ENCODE data around the gene RAB15.

The RAB15 gene

GRCh38 chr14:64968651-64969050, 3.5 kb downstream of the RAB15 start:
- no peak for TF ChIP-seq REST (IDR thresholded peaks at IDR 0.05; ENCODE audit: insufficient read depth in 1 of 2, low read depth in 2 of 2, low read length in 2 of 2)
- no peak for TF ChIP-seq SIN3A (IDR thresholded peaks at IDR 0.05; ENCODE audit: borderline replicate concordance, insufficient read depth, low read length)
- no peak for TF ChIP-seq TAF1 (IDR thresholded peaks at IDR 0.05; ENCODE audit: borderline replicate concordance, insufficient read depth, low read length)
- TF ChIP-seq POLR2AphosphoS5 (IDR thresholded peaks at IDR 0.05; ENCODE audit: low read depth, low read length), result no peak
- TF ChIP-seq FOXP2 (optimal IDR thresholded peaks at IDR 0.05; ENCODE audit: borderline replicate concordance, extremely low read depth, extremely low read length, insufficient read depth), result no peak

DNA sequence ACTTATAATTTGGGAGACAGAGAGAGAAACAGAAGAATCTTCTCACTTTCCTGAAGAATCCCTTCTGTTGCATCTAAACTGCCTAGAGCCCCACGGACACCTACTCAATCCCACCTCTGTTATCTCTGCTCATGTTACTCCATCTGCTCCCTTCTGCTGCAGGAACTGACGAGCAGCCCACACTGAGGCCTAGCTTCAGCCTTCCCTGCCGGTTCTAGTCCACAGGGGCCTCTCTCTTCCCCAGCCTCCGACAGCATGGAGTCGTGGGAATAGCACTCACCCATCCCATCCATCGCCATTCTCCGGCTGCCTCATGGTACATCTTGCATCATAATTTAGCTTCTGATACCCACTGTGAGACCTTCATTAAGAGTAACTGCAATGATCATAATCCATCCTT, 4.0 kb downstream of the RAB15 start:
- no peak for TF ChIP-seq SIN3A (IDR thresholded peaks at IDR 0.05; ENCODE audit: borderline replicate concordance, insufficient read depth, low read length)

DNA sequence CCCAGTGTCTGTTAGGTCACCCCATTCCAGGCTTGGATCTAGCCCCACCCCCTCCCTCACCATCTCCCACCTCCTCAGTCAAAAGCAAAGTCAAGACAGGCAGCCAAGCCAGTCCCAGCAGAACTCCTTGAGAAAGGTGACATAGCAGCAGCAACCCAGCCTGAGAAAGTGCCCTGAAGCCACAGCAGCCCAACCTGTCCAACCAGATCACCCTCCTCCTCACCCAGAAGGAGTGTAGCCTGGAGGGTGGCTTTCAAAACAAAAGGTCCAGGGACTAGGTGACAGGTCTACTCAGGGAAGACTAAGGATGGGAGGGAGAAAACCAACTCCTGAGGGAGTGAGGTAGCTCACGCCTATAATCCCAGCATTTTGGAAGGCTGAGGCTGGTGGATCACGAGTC, 5.2 kb downstream of the RAB15 start:
- TF ChIP-seq FOXP2 (optimal IDR thresholded peaks at IDR 0.05; ENCODE audit: borderline replicate concordance, extremely low read depth, extremely low read length, insufficient read depth) (no peak), SIN3A (IDR thresholded peaks at IDR 0.05; ENCODE audit: borderline replicate concordance, insufficient read depth, low read length) (no peak), REST (IDR thresholded peaks at IDR 0.05; ENCODE audit: insufficient read depth in 1 of 2, low read depth in 2 of 2, low read length in 2 of 2) (no peak), TAF1 (IDR thresholded peaks at IDR 0.05; ENCODE audit: borderline replicate concordance, insufficient read depth, low read length) (no peak), POLR2AphosphoS5 (IDR thresholded peaks at IDR 0.05; ENCODE audit: low read depth, low read length) (no peak)

- TF ChIP-seq FOXP2 (optimal IDR thresholded peaks at IDR 0.05; ENCODE audit: borderline replicate concordance, extremely low read depth, extremely low read length, insufficient read depth) (no peak), TAF1 (IDR thresholded peaks at IDR 0.05; ENCODE audit: borderline replicate concordance, insufficient read depth, low read length) (no peak), POLR2AphosphoS5 (IDR thresholded peaks at IDR 0.05; ENCODE audit: low read depth, low read length) (no peak), REST (IDR thresholded peaks at IDR 0.05; ENCODE audit: insufficient read depth in 1 of 2, low read depth in 2 of 2, low read length in 2 of 2) (no peak), SIN3A (IDR thresholded peaks at IDR 0.05; ENCODE audit: borderline replicate concordance, insufficient read depth, low read length) (no peak)
Measured at GRCh38 chr14:64965356-64966000, 6.7 kb downstream of the RAB15 start.

DNA sequence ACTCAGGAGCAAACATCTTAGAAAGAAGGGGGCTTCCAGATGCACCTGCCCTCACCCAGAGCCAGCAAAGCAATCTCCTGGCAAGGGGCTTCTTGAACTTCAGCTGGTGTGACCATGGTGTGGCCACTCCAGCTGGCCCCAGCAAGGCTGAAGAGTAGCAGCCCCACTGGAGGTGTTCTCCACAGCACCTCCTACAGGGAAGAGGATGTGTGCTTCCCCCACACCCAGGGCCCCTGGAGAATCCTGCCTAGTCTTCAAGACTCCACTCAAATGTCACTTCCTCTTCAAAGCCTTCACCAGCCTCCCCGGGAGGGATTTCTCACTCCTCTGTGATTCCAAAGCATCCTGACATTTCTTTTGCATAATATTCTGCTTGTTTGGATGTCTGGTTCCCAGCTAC, 8.5 kb downstream of the RAB15 start:
- no peak for TF ChIP-seq FOXP2 (optimal IDR thresholded peaks at IDR 0.05; ENCODE audit: borderline replicate concordance, extremely low read depth, extremely low read length, insufficient read depth)

DNA sequence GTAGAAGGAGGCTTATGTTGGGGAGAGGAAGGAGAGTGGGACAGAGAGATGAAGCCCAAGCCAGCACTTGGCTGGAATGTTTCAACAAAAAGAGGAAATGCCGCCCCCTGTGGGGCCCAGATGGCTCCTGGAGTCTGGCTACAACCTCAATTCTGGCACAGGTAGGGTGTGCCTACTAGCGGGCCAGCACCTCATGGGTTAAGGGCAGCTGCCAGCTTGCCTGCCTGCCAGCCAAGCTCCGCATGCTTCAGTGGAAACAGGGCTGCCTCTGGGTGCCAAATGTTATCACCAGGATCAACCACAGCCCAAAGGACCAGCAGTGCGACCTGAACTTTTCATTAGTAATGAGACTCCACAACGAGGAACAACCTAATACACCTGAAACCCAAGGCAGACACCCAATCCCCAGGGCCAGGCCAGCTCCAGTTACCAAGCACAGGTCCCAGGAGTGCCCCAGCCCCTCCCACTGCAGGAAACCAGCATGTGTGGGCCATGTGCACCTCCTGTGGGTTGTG, 11.3 kb downstream of the RAB15 start:
- TF ChIP-seq REST (IDR thresholded peaks at IDR 0.05; ENCODE audit: insufficient read depth in 1 of 2, low read depth in 2 of 2, low read length in 2 of 2) (no peak), SIN3A (IDR thresholded peaks at IDR 0.05; ENCODE audit: borderline replicate concordance, insufficient read depth, low read length) (no peak), FOXP2 (optimal IDR thresholded peaks at IDR 0.05; ENCODE audit: borderline replicate concordance, extremely low read depth, extremely low read length, insufficient read depth) (no peak), POLR2AphosphoS5 (IDR thresholded peaks at IDR 0.05; ENCODE audit: low read depth, low read length) (no peak), TAF1 (IDR thresholded peaks at IDR 0.05; ENCODE audit: borderline replicate concordance, insufficient read depth, low read length) (no peak)
